GM23338 (cell line): ENCODE data around the gene ANKRD53.

Source experiments
- CREB1 ChIP-seq: fragments of 250-450 bp; sonication (Bioruptor Pico); IDR thresholded peaks from 2 replicates; pipeline ENCODE4 v1.5.0; 2020; ENCODE audit warnings: low read depth, mild to moderate bottlenecking, moderate library complexity
- CTCF ChIP-seq, 2 experiments: fragments of 200-600 bp in 1 of 2; sonication (generic) in 1 of 2; conservative IDR thresholded peaks; 2 replicates each; pipeline versions ENCODE4 v1.5.1 to v1.6.1; 2016 to 2017; ENCODE audit warnings: antibody characterized with exemption in 2 of 2, low read depth in 2 of 2, mild to moderate bottlenecking in 2 of 2, moderate library complexity in 1 of 2
- EZH2 ChIP-seq: fragments of 200-600 bp; sonication (generic); IDR thresholded peaks from one replicate; pipeline ENCODE4 v1.8.0; 2017; ENCODE audit warnings: antibody characterized with exemption, mild to moderate bottlenecking, low read depth; ENCODE audit not compliant: unreplicated experiment
- POLR2AphosphoS5 ChIP-seq: IDR thresholded peaks from 2 replicates; pipeline ENCODE4 v1.6.1; 2016; ENCODE audit warnings: antibody characterized with exemption, low read depth

GRCh38 chr2:70938586-70938950 is 39.9 kb upstream of the ANKRD53 start:
- no peak for TF ChIP-seq EZH2
- no peak for TF ChIP-seq CTCF (conservative IDR thresholded peaks at IDR 0.05; ENCODE audit: low read depth in 2 of 2)
- no peak for TF ChIP-seq CREB1 (CRISPR knock-in tag)
- no peak for TF ChIP-seq POLR2AphosphoS5
